HL-60/S4 treated with phorbol 12-myristate 13-acetate at 8.2 ng/mL for 4 days and 3 days (cell line): ENCODE results near the gene DCST2.
"Not testable (repeated sequence)": the region's sequence is repeated elsewhere in the genome, so short reads cannot be mapped to it uniquely, and the experiment has no call there.

Experiments used
- in situ Hi-C: fragments of 300-500 bp; cut with MboI; formaldehyde crosslinking; loops from 2 replicates; pipeline ENCODE4 v1.15.0; 2022; ENCODE audit warnings: low sequenced_read_pairs

Gene DCST2

DNA sequence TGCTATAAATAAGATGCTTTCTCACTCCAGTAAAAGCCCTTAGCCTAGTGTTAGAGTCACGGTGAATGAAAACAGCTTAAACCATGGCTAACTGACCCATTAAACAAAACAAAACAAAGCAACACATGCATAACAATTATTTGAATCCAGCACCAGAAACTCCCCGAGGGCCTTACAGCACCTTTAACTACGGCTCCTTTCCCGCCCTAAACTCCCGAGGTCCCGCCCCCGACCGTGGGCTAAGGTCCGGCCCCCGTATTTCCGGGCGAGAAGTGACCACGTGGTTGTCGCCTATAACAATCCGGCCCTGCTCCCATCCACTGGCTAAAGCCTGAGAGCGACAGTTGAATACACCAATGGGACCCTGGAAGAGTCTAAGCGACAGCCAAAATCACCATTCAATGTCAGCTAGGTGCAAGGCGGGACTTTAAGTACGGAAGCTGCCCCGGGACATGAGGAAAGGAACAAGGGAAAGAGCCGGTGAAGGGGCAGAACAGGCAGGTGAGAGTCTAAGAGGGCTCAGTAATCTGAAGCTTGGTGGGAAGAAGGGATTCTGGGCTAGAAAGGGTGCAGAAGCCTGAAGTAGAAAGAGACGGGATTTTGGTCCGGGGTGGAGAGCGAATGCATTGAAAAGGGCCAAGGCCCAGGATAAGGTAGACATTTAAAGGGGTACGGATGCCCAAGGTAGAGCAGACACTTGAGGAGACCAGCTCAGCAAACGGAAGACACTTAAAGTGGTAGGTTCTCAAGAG lies 50.5 kb downstream of the DCST2 start, which contains the start of gene FLAD1:
Gene FLAD1, plus strand, starts transcription at position 448 of the 752 bp plus-strand sequence. CDS start 351 bp downstream, outside the sequence.
- in situ Hi-C loops, result no loop called here

DNA sequence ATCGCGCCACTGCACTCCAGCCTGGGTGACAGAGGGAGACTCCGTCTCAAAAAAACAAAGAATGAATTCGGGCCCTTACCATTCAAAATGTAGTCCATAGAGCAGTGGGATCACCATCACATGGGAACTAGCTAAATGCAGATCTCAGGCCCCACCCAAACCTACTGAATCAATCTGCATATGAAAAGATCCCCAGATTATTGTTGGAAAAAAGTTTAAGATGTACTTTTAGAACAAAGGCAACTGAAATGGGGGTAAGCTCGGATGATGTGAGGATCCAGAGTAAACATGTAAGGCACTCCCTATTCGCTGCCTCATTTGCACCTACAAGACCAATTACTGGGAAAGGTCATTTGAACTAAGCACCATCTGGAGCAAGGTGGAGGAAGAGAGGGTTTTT lies 51.2 kb downstream of the DCST2 start:
- in situ Hi-C loops, result no loop called here

DNA sequence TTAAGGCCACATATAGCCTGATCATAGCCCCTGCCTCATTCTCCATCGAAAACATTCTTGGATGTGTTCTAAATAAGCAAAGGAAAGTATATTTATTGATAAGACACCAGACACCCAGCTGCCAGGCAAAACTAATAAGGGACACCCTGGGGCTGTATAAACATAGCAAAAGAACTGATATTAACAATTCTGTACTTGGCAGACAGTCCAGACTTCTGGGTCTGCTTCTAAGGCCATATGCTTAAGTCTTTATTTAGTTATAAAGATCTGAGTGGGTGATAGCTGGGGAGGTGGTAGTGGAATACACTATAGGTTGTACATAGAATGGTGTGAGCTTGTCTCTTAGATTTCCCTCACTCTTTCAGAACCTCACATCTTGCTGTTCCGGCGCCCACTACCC lies 55.2 kb downstream of the DCST2 start:
- in situ Hi-C loops, result no loop called here

DNA sequence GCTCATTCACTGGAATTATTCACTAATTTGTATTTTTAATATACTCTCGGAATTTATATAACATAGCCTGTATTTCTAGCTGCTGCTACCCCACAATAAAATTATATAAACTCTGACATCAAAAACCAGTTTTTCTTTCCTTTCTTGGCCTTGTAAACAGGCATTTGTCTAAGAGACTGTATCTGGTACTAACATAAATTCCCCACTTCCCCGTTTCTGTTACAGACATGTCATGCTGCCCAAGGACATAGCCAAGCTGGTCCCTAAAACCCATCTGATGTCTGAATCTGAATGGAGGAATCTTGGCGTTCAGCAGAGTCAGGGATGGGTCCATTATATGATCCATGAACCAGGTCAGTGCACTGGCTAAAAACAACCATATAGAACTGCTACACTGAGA lies 55.8 kb downstream of the DCST2 start:
- in situ Hi-C loops, result not testable (repeated sequence)

DNA sequence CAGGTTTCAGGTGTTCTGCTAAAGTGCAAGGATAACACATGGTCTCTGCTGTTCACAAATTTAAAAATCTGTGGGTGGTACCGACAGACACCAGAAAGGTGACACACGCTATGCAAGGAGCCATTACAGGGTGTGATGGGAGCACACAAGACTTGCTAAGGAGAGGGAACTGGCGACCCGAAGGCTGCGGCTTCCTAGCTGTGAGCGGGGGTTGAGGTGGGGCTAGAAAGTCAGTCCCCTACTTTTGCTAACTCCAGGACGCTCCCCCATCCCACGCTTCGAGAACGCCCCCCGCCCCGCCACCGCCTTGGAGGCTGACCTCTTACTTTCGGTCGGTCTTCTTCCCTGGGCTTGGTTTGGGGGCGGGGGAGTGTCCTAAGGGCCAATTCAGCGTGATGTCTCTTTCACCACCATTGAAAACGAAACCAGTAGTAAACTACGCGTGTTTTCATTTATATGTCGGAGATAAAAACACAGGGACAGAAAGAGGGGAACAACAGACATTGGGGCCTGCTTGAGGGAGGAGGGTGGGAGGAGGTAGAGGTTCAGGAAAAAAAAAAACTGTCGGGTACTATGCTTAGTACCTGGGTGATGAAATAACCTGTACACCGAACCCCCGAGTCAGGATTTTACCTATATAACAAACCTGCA lies 58.0 kb downstream of the DCST2 start:
- in situ Hi-C loops, result no loop called here

DNA sequence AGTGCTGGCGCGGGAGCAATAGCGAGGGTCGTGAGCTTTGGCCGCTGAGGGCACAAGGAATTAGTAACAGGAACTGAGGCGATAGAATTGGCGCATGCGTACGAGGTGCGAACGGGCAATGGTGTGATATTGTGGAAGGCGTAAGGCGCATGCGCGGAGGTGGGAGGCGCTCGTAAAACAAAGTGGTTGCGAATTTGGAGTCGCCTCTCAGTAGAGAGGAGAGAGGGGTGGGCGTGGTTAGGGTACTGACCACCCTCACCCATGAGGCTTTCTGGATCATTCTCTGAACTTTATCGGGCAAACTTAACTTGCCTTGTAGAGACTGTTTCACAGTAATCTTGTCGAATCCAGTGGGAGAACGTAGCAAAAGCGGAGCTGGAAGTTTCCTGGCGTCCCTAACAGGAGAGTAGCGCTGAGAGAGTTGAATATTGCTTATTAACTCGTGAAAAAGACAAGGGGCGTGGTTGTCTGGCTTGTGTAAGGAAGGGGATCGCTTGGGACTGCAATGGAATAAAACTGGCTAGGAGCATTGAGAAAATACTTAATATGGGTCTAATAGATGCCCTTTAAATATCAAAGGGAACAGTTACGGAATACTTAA lies 58.7 kb downstream of the DCST2 start:
- in situ Hi-C loops, result no loop called here

DNA sequence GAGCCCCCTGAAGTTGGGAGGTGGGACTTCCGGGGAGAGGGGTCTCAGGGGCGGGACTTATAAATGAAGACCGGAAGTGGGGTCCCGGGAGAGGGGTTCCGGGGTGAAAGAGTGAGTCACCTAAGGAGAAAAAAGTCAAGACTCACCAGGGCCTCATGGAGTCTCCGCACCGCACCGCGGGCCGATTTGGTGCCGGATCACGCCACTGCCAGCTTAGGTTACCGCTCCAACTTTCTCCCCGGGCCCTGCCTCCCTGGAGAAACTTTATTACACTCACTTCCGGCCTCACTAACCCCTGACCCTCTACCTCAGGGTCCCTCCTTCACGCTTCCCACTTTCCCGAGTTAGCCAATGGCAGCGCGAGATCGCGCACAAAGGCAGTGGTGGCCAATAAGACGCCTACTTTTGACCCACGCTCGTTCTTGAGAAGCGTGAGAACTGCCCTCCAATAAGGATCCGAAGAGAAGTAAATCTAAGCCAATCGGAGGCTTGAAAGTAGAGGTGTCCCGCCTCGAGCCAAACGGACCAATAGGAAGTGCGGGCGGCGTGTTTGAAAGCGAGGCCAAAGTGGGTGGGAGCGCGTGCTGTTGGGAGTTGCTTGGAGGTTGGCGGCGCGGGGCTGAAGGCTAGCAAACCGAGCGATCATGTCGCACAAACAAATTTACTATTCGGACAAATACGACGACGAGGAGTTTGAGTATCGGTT lies 59.3 kb downstream of the DCST2 start, which contains the start of gene CKS1B:
Gene CKS1B, plus strand, starts transcription at position 580 of the 706 bp plus-strand sequence. Its CDS starts 65 bp downstream, at position 645.
- in situ Hi-C loops, result no loop called here

- in situ Hi-C loops, result no loop called here
Measured at GRCh38 chr1:154973344-154974101, 60.1 kb downstream of the DCST2 start.

GRCh38 chr1:154972517-154973343 lies 60.9 kb downstream of the DCST2 start:
- in situ Hi-C loops, result no loop called here

- in situ Hi-C loops, result no loop called here
Measured at GRCh38 chr1:154972213-154972516, 61.4 kb downstream of the DCST2 start.

DNA sequence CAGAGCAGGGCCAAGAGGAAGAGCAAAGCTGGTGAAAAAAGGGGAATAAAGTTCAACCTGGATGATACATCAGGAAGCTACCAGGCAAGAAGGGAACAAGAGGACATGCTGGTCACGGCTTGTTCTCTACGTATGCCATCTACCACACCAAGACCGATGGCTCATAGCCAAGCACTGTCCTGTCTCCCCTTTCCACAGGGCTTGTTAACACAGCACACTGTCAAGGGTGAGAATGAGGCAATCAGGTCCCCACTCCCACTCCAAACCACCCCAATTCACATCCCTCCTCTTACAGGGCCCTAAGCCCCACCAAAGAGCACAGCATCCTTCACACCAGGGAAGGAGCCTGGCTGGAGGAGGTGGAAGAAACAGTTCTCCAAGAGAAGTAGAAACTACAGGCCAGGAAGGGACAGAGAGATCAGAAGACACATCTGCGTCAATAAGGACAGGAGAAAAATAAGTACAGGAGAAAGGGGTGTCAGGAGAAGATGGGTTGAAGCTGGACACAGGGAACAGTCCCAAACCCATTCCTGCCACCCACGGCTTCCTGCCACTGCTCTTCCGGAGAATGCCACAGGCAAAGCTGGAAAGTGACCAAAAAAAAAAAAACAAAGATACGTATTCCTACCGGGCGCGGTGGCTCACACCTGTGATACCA lies 62.1 kb downstream of the DCST2 start:
- in situ Hi-C loops, result no loop called here

DNA sequence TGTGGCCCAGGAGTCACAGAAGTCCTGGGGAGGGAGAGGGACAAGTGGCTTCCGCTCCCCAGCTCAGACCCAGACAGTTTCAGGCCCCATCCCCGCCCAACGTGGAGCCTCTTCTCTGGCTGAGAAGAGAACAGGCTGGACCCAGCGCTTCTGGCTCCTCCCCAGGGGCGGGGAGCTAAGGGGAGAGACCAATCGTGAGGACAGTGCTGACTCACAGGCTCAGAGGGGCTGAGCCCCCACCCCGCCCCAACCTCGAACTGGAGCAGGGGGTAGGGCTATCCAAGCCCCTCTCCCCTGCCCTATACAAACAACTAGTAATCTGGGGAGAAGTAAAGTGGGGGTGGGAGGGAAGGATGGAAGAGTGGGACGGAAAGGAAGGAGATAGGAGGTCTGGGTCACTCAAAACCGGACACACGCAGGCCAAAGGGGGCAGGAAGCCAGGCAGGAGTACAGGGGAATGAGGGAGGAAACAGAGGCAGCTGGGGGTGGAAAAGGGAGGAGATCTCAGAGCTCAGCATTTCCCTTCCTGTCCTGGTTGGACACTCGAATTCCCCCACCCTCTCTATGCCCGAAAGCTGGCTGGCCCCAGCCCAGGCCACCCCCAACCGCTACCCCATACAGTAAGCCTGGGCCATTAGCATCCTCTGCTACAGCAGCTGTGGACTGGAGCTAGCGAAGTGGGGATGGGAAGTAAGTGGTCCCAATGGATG lies 62.8 kb downstream of the DCST2 start, which contains the start of gene SHC1:
Gene SHC1, minus strand, starts transcription at position 117 of the 710 bp plus-strand sequence. CDS start 221 bp downstream, outside the sequence.
- in situ Hi-C loops, result no loop called here

DNA sequence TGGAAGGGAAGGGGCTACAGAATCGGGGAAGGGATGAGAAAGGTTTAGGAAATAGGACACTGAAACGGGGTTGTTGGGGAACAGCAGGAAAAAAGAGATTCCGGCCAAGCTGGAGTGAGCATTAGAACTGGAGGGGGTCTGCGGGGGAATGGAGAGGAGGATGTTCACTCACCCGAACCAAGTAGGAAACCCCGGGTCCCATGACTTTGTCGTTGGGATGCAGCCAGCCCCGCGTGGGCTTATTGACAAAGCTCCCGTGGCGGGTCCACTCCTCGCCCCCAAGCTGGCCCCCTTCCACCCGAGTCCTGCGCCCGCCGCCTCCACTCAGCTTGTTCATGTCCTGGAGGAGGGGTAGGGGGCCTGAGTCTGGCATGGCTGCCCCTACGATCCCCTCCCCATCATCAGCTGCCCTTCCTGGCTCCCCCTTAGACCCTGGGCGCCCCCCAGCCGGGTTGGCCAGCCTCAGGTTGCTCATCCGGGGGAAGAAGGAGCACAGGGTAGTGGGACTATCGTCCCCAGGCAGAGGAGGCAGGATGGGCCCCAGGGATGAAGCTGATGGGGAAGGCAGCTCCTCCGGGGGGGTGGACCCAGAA lies 63.6 kb downstream of the DCST2 start:
- in situ Hi-C loops, result no loop called here

DNA sequence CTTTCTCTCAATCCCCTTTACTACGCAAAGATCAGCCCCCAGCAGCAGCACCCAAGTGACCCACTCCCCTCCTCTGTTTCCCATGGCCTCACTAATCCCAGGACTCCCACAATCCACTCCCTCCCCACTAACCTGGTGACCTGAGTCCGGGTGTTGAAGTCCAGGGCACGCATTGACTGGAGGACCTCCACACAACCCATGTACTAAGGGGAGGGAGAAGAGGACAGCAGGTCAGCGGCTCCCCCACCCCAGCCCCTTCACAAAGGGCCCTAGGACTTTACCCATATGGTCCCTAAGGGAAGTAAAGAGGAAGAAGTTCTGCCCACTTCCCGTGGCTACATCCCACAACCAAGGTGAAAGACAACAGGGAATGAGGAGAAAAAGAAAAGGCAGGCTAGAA lies 64.3 kb downstream of the DCST2 start:
- in situ Hi-C loops, result no loop called here

DNA sequence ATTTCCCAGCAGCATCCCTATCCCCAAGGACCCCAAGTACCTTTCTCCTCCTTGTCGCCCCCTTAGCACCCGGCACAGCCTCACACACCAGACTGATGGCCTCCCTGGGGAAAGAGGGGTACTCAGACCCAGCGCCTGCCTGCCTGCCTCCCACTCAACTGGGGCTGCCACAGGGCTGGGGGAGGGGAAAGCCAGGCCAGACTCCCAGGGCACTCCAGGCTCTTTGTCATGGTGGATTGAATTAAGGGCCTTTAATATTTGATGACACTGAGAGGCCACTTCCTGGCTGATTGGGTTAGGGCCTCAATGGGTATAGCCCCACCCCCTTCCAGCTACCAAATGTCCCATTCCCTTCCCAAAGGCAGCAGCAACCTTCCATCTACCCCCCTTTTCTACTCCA lies 64.8 kb downstream of the DCST2 start:
- in situ Hi-C loops, result no loop called here
